ENCODE data around the gene STIM2. TPM values are rescaled to one million over a fixed set of nuclear protein-coding genes. Genes with fewer than 3 reads are reported as not detected.

Gene STIM2
- total and polyA plus RNA-seq, 9 of the 15 experiments (the other 6 are each of a cell fraction or from before 2014, with no cell fraction given) = 7.2 to 26.8 (median 15.4) TPM

DNA sequence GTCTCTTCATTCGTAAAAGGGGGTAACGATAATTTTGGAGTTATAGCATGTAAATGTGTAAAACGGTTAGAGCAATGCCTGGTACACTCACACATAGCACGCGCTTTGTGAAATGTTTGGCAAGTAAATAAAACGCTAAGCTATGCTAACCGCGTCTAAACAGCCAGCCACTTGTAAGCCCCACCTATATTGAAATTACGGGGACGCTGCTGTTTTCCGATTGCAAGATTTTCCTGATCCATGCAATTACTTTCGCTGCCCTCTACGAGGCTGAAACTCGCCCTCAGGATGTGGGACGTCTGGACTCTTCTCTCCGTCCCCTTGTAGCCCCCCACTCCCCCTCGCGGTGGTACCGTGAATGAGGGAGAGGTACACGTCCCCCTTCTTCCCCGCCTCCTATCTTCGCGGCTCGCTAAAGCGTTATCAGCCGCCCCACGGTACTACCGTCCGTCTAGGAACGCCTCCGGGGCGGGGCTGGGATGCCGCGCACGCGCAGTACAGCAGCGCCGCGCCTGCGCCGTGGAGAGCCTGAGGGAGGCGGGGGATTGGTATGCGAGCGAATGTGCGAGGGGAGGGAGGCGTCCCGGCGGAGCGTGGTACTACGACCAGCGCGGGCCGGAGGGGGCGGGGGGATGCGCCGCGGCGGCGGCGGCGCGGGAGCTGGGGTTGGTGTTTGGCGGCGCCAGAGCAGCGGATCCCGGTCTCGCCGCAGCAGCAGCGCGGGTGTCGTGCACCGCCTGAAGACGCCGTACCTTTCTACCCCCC, at the start of gene STIM2 (continued):
- TF ChIP-seq, protein P1, sequence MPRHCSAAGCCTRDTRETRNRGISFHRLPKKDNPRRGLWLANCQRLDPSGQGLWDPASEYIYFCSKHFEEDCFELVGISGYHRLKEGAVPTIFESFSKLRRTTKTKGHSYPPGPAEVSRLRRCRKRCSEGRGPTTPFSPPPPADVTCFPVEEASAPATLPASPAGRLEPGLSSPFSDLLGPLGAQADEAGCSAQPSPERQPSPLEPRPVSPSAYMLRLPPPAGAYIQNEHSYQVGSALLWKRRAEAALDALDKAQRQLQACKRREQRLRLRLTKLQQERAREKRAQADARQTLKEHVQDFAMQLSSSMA (CRISPR knock-in tag; IDR thresholded peaks at IDR 0.05) = peak; percentile 45; the same call in 1 of the 2 replicates
- TF ChIP-seq GABPA (tag; conservative IDR thresholded peaks at IDR 0.05; ENCODE audit: low read depth) (no peak; the same call in 1 of the 2 replicates), L3MBTL2 (IDR thresholded peaks at IDR 0.05) (peak; percentile 80), ZNF384 (IDR thresholded peaks at IDR 0.05; ENCODE audit: low read depth, low read length) (peak; percentile 87), OTX1 (CRISPR knock-in tag; IDR thresholded peaks at IDR 0.05) (peak; percentile 85; the same call in 1 of the 2 replicates)
- TF ChIP-seq, protein P2, sequence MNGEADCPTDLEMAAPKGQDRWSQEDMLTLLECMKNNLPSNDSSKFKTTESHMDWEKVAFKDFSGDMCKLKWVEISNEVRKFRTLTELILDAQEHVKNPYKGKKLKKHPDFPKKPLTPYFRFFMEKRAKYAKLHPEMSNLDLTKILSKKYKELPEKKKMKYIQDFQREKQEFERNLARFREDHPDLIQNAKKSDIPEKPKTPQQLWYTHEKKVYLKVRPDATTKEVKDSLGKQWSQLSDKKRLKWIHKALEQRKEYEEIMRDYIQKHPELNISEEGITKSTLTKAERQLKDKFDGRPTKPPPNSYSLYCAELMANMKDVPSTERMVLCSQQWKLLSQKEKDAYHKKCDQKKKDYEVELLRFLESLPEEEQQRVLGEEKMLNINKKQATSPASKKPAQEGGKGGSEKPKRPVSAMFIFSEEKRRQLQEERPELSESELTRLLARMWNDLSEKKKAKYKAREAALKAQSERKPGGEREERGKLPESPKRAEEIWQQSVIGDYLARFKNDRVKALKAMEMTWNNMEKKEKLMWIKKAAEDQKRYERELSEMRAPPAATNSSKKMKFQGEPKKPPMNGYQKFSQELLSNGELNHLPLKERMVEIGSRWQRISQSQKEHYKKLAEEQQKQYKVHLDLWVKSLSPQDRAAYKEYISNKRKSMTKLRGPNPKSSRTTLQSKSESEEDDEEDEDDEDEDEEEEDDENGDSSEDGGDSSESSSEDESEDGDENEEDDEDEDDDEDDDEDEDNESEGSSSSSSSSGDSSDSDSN (IDR thresholded peaks at IDR 0.05; ENCODE audit: borderline replicate concordance in 1 of 2, low read depth in 2 of 2, low read length in 2 of 2) = peak in 1 of 2 experiments; percentile 76; a peak in 2 of 4 replicates
- TF ChIP-seq, protein P3, sequence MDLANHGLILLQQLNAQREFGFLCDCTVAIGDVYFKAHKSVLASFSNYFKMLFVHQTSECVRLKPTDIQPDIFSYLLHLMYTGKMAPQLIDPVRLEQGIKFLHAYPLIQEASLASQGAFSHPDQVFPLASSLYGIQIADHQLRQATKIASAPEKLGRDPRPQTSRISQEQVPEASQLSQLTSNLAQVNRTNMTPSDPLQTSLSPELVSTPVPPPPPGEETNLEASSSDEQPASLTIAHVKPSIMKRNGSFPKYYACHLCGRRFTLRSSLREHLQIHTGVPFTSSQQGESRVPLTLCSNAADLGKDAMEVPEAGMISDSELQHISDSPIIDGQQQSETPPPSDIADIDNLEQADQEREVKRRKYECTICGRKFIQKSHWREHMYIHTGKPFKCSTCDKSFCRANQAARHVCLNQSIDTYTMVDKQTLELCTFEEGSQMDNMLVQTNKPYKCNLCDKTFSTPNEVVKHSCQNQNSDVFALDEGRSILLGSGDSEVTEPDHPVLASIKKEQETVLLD (IDR thresholded peaks at IDR 0.05) = peak; percentile 98
- TF ChIP-seq, protein P4, sequence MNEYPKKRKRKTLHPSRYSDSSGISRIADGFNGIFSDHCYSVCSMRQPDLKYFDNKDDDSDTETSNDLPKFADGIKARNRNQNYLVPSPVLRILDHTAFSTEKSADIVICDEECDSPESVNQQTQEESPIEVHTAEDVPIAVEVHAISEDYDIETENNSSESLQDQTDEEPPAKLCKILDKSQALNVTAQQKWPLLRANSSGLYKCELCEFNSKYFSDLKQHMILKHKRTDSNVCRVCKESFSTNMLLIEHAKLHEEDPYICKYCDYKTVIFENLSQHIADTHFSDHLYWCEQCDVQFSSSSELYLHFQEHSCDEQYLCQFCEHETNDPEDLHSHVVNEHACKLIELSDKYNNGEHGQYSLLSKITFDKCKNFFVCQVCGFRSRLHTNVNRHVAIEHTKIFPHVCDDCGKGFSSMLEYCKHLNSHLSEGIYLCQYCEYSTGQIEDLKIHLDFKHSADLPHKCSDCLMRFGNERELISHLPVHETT (CRISPR knock-in tag; conservative IDR thresholded peaks at IDR 0.05 in 1 of 2, IDR thresholded peaks at IDR 0.05 in 1 of 2) = peak in 1 of 2 experiments; percentile 93; a peak in 2 of 4 replicates
- TF ChIP-seq, protein P5, sequence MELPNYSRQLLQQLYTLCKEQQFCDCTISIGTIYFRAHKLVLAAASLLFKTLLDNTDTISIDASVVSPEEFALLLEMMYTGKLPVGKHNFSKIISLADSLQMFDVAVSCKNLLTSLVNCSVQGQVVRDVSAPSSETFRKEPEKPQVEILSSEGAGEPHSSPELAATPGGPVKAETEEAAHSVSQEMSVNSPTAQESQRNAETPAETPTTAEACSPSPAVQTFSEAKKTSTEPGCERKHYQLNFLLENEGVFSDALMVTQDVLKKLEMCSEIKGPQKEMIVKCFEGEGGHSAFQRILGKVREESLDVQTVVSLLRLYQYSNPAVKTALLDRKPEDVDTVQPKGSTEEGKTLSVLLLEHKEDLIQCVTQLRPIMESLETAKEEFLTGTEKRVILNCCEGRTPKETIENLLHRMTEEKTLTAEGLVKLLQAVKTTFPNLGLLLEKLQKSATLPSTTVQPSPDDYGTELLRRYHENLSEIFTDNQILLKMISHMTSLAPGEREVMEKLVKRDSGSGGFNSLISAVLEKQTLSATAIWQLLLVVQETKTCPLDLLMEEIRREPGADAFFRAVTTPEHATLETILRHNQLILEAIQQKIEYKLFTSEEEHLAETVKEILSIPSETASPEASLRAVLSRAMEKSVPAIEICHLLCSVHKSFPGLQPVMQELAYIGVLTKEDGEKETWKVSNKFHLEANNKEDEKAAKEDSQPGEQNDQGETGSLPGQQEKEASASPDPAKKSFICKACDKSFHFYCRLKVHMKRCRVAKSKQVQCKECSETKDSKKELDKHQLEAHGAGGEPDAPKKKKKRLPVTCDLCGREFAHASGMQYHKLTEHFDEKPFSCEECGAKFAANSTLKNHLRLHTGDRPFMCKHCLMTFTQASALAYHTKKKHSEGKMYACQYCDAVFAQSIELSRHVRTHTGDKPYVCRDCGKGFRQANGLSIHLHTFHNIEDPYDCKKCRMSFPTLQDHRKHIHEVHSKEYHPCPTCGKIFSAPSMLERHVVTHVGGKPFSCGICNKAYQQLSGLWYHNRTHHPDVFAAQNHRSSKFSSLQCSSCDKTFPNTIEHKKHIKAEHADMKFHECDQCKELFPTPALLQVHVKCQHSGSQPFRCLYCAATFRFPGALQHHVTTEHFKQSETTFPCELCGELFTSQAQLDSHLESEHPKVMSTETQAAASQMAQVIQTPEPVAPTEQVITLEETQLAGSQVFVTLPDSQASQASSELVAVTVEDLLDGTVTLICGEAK (IDR thresholded peaks at IDR 0.05) = peak; percentile 40; the same call in 1 of the 2 replicates
- TF ChIP-seq, protein P5 (CRISPR knock-in tag; IDR thresholded peaks at IDR 0.05) = no peak

Measured in K562 (cell line).